HUES6 (cell line): Measurements from ENCODE around the gene SLC19A1.

Experiments used
- H3K27ac ChIP-seq: 2 replicates; pipeline ENCODE4 v1.7.0; 2013; ENCODE audit warnings: low read depth, mild to moderate bottlenecking, low read length, inconsistent platforms
- H3K27me3 ChIP-seq: 2 replicates; pipeline ENCODE4 v1.6.1; 2013; ENCODE audit warnings: low read length; ENCODE audit not compliant: control insufficient read depth, insufficient read depth
- H3K36me3 ChIP-seq: 2 replicates; pipeline ENCODE4 v1.6.1; 2013; ENCODE audit warnings: low read length; ENCODE audit not compliant: control insufficient read depth, insufficient read depth
- H3K4me1 ChIP-seq: 2 replicates; pipeline ENCODE4 v1.6.1; 2013; ENCODE audit warnings: low read length; ENCODE audit not compliant: control insufficient read depth, insufficient read depth
- H3K4me3 ChIP-seq: 2 replicates; pipeline ENCODE4 v1.5.1; 2013; ENCODE audit warnings: low read depth, low read length
- H3K9ac ChIP-seq: one replicate; pipeline ENCODE4 v1.6.1; 2013; ENCODE audit warnings: mild to moderate bottlenecking, low read length
- H3K9me3 ChIP-seq: 2 replicates; pipeline ENCODE4 v1.6.1; 2013; ENCODE audit warnings: low read depth, low read length; ENCODE audit not compliant: control insufficient read depth, insufficient read depth

The SLC19A1 gene

DNA sequence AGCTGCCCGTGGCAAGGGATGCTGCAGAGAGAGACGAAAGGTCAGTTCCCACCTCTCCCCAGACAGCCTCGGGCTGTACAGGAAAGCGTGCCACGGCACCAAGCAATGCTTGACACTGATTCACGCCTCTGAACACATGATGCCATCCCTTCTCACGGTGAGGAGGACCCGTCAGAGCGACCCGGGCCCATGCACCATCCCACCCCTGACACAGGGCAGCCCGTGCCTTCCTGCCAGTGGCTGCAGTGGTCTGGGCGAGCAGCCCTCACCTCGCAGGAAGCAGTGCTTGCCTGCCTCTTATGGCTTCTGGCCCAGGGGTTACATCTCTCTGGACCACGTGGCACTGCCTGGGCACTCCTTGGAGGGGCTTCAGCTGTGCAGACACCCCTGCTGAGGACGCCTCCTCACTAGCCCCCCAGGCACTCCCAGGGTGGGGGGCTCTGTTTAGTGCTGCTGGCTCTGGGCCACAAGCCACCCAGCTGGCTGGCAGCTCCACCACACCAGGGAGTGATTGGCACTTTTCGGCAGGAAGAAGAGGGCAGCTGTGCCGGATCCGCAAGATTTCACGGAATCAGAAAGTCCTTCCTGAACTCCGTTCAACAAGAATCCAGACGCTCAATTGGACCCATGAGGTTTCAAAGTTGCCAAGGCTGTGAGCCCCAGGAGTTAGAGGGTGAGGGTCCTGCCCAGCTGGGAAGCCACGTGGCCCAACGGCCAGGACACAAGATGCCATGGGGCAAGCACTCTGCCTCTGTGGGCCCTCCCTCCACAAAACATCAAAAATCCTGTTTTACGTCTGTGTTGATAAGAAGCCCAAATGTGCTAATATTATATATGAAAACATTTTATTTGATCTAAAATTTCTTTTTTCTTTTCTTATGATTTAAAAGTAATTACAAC lies 34.8 kb upstream of the SLC19A1 start:
- no peak overlapping the region for H3K27ac ChIP-seq
- H3K9me3 ChIP-seq = no peaks in the 10 kb centered on the region
- H3K4me1 ChIP-seq = peaks cover 11% of the 10 kb centered on the region
- peaks cover 8% of the 10 kb centered on the region; the same call in 1 of the 2 replicates for H3K27me3 ChIP-seq
- H3K4me3 ChIP-seq = no peak overlapping the region
- no peak overlapping the region for H3K9ac ChIP-seq
- no peaks in the 10 kb centered on the region for H3K36me3 ChIP-seq

DNA sequence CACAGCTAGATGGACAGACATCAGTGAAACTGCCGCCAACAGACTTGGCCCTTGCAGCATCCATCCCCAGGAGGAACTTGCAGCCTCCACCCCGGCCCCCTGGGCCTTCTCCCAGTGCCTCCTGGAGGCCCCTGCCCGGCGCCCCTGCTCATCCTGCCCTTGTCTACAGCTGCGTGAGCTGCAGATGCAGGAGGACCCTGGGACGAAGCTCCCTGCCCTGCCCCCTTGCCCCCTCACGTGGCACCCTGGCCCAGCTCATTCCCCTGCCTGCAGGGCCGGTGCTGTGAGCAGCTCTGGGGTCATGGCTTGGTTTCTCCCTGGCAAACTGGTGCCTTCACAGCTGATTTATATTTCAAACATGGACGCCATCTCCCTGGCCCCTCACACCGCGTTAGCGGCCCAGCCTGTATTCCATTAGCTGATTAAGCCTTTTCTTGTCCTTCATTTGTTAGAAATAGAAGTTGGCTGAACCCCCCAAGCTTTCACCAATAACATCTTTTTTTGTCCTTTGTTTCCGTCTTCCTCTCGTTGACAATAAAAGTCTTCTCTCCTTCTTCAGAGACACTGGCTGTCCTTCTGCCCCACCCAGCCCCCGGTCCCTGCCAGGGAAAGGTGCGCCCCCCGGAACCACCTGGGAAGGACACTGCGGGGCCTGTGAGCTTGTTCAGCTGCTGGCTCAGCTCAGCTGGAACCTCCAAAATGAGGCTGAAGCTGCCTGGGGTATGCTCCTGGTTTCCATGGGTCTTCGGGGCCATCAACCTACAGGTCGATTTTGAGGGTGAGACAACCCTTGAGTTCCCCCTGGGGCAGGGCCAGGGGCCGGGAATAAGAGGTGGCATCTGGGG lies 34.0 kb upstream of the SLC19A1 start:
- Histone ChIP-seq H3K4me1 (peaks cover 11% of the 10 kb centered on the region), H3K9ac (no peak overlapping the region), H3K9me3 (no peaks in the 10 kb centered on the region), H3K27me3 (peaks cover 8% of the 10 kb centered on the region; the same call in 1 of the 2 replicates), H3K27ac (no peak overlapping the region), H3K36me3 (no peaks in the 10 kb centered on the region), H3K4me3 (no peak overlapping the region)

DNA sequence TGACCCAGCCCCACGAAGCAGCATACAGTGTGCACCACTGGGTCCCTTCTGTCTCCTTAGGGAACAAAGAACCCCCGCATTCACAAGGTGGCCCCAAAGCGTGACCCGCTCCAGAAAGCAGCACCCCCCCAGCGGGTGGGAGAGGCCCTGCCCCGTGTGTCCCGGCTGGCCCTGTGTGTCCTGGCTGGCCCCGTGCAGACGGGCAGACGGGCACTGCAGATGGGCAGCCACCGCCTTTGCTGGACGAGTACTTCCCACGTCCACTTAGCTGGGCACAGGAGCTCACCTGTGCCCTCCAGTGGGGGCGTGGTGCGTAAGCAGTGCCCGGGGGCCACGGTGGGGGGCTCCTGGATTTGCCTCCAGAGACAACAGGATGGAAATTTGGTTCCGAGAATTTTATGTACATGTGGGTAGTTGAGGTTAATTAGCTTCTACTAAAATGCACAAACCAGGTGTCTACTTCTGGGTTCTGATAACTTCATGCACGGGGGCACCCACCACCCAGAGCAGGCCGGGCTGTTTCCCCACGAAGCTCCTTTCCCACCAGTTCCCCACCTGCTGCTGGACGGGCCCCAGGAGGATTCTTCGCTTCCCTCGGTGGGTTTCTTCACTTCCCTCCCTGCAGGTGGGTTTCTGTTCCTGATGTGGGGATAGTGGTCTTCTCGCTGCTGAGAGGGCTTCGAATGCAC lies 33.2 kb upstream of the SLC19A1 start:
- no peaks in the 10 kb centered on the region for H3K36me3 ChIP-seq
- no peaks in the 10 kb centered on the region for H3K9me3 ChIP-seq
- H3K27me3 ChIP-seq = peaks cover 8% of the 10 kb centered on the region; the same call in 1 of the 2 replicates
- H3K4me1 ChIP-seq = peaks cover 11% of the 10 kb centered on the region
- H3K27ac ChIP-seq = no peak overlapping the region
- no peak overlapping the region for H3K9ac ChIP-seq
- H3K4me3 ChIP-seq = no peak overlapping the region

DNA sequence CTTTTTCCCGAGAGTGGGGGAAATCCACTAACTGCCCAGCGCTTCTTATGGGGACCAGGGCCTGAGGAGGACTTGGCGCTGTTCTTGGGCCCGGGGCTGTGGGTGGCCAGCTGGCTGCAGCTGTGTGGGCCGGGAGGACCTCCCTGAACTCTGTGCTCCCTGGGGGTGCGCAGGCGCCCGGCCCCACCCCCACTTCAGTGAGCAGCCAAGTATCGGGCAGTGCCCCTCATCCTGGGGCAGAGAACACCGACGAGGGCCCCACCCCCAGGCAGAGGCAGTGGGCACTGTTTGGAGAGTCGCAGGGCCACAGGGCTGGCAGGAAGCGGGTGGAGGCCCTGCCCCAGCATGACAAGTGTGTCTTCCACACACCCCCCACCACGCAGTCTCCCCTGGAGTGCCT lies 32.5 kb upstream of the SLC19A1 start:
- peaks cover 4% of the 10 kb centered on the region; the same call in 1 of the 2 replicates for H3K27me3 ChIP-seq
- H3K36me3 ChIP-seq = no peaks in the 10 kb centered on the region
- no peak overlapping the region for H3K9ac ChIP-seq
- H3K9me3 ChIP-seq = no peaks in the 10 kb centered on the region
- H3K27ac ChIP-seq = no peak overlapping the region
- no peak overlapping the region for H3K4me3 ChIP-seq
- H3K4me1 ChIP-seq = peaks cover 11% of the 10 kb centered on the region

DNA sequence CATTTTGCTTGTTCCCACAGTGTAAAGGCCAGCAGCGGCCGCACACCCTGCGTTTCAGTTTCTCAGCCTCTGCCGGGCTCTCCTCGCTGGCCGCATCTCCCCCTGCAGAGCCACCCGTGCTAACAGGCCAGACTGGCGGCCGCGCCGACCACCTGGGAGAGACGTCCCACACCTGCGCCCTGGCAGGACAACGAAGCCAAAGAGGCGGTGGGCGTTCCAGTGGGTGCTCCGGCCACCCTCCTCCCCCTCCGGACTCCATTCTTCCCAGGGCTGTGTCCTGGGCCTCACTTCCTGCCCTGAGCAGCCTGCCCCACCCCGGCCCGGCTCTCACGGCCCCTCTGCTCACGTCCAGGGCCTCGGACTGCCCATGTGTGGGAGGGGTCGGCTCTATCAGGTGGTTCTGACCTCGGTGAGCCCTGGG lies 31.9 kb upstream of the SLC19A1 start:
- no peaks in the 10 kb centered on the region for H3K9me3 ChIP-seq
- peaks cover 4% of the 10 kb centered on the region; the same call in 1 of the 2 replicates for H3K27me3 ChIP-seq
- peaks cover 11% of the 10 kb centered on the region for H3K4me1 ChIP-seq
- no peak overlapping the region for H3K4me3 ChIP-seq
- no peak overlapping the region for H3K9ac ChIP-seq
- H3K27ac ChIP-seq = no peak overlapping the region
- no peaks in the 10 kb centered on the region for H3K36me3 ChIP-seq

DNA sequence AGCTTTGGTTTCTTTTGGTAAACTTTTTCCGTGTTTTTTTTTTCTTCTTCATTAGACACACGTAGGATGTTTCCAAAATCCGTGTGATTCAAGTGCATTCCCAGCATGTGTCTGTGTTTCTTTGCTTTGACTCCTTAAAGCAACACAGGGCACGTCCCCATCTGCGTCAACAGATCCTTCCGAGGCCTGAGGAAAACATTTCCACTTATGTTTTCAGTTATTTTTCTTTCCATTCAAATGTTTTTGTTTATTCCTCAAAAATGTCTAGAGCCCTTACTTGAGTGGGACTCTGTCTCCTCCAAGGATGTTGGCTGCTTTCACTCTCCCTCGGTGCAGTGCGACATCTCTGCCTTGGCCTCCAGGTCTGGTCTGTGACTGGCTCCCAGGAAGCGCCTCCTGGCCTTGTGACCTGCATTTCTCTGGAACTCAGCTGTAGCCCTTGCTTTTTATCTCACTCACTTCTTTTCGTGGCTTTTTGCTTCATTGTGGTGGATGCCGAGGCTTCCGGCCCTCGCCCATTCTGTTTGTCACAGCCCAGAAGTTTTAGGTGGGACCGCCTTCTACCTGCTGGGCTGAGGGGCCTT lies 31.3 kb upstream of the SLC19A1 start:
- no peak overlapping the region for H3K27ac ChIP-seq
- peaks cover 11% of the 10 kb centered on the region for H3K4me1 ChIP-seq
- no peak overlapping the region for H3K9ac ChIP-seq
- no peaks in the 10 kb centered on the region for H3K9me3 ChIP-seq
- no peak overlapping the region for H3K4me3 ChIP-seq
- peaks cover 7% of the 10 kb centered on the region for H3K27me3 ChIP-seq
- no peaks in the 10 kb centered on the region for H3K36me3 ChIP-seq

DNA sequence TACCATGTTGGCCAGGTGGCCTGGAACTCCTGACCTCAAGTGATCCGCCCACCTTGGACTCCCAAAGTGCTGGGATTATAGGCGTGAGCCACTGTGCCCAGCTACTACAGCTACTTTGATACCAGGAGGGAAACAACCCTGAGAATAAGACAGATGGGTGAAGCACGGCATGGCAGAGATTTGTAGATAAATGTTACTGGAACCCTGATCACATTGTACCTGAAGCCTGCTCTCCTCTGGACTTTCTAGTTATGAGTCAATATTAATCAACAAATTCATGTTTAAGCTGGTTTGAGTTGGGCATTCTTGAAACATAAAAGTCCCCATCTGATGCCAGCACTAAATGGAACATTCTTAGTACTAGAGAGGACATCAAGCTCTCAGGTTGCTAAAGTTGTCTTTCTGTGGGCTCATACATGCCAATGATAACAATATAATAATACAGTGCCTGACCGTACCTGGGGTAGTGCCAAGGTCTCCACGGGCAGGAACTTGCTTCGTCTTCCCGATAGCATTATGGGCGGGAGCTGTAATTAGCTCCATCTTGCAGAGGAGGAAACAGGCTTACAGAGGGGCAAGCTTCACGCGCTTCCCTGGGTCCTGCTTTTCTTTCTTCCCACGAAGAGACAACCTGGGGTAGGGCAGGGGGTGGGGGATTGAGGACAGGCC lies 30.7 kb upstream of the SLC19A1 start:
- H3K9me3 ChIP-seq = no peaks in the 10 kb centered on the region
- H3K27me3 ChIP-seq = peaks cover 9% of the 10 kb centered on the region
- H3K4me3 ChIP-seq = no peak overlapping the region
- H3K9ac ChIP-seq = no peak overlapping the region
- H3K27ac ChIP-seq = no peak overlapping the region
- peaks cover 11% of the 10 kb centered on the region for H3K4me1 ChIP-seq
- H3K36me3 ChIP-seq = no peaks in the 10 kb centered on the region

DNA sequence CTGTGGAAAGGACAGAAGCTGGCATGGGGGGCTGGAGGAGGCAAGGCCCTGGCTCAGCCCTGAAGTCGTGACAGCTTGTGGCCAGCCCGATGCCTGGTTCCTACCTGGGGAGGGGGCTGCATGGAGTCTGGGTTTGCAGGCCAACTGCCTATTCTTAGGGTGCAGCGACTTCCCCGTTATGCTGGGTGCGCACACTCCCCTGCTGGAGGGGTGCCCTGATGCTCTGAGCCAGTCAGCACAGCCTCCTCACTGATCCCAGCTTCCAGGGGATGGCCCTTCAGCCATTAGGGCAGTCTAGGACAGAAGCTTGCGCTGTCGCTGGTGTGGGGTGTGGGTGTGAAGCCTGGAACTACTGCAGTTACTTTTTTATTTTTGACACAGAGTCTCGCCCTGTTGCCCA lies 30.0 kb upstream of the SLC19A1 start:
- Histone ChIP-seq H3K36me3 (no peaks in the 10 kb centered on the region), H3K4me1 (peaks cover 11% of the 10 kb centered on the region), H3K4me3 (no peak overlapping the region), H3K27ac (no peak overlapping the region), H3K9ac (no peak overlapping the region), H3K9me3 (no peaks in the 10 kb centered on the region), H3K27me3 (peaks cover 15% of the 10 kb centered on the region)

DNA sequence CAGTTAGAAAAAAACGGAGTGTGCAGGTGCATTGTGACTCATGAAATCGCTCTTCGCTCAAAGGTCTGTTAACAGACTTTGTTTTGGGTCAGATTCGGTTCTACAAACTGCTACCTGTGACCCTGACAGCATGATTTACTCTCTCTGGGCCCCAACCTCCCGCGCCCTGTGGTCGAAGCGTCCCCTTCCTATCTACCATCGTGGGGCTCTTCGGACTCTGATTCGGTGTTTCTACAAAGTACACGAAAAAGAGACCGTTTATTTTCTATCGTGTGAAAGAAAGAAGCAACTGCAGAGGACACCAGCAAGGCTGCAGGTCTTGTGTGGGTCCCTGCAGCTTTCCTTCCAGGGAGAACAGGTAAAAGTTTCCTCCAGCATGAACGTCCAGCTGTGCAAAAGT lies 29.4 kb upstream of the SLC19A1 start:
- H3K27me3 ChIP-seq = peaks cover 16% of the 10 kb centered on the region
- H3K9me3 ChIP-seq = no peaks in the 10 kb centered on the region
- no peak overlapping the region for H3K9ac ChIP-seq
- no peak overlapping the region for H3K27ac ChIP-seq
- no peak overlapping the region for H3K4me3 ChIP-seq
- peaks cover 11% of the 10 kb centered on the region for H3K4me1 ChIP-seq
- no peaks in the 10 kb centered on the region for H3K36me3 ChIP-seq
